Measurements from ENCODE around the gene SKAP1. TPM values are rescaled to one million over a fixed set of nuclear protein-coding genes. Genes with fewer than 3 reads are reported as not detected.
A peak's percentile ranks its signal among the peaks of the same experiment; 100 is the strongest.

Gene SKAP1
- polyA plus RNA-seq, 3 donors: 0.13 to 1.0 (median 0.52) TPM

DNA sequence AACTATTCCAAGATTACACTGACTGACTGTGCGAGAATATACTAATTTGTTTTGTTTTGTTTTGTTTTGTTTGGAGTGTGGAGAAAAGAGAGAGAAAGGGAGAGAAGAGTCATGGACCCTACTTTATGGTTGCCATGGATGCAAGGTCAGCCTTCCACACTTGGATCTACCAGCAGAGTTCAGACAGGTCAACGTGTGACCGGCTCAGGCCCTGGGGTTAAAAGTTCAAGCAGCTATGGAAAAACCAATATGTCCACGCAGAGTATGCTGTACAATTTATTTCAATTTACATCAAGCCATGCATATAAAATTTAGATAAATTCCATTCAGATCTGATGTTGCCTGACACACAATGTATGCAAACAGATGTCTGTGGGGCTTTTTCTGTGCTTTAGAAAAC is 122.8 kb downstream of the SKAP1 start:
- no CpG with 5 or more reads among the region's 4 CpGs for WGBS (ENCODE audit: insufficient coverage)
- no peaks in the 10 kb centered on the region for H4K20me1 ChIP-seq (ENCODE audit: insufficient read depth, low read length)
- H3K79me2 ChIP-seq (ENCODE audit: insufficient read depth, low read length): no peaks in the 10 kb centered on the region
- no peak overlapping the region for H3K4me2 ChIP-seq (replicated peaks; ENCODE audit: extremely low read depth, low read length, poor library complexity, severe bottlenecking)
- no peak overlapping the region for H3K4me3 ChIP-seq (replicated peaks in 1 of 3; ENCODE audit: low read depth in 2 of 3, low read length in 3 of 3)
- Mint-ChIP-seq H3K27me3 (ENCODE audit: low read depth in 3 of 3) (peaks cover 1 to 21% (median 17%) of the 10 kb centered on the region in 3 donors), H3K4me1 (no peaks in the 10 kb centered on the region), H3K36me3 (no peaks in the 10 kb centered on the region), H3K4me3 (peak overlapping the region in 1 of 2 donors; percentile 4), H3K27ac (no peak overlapping the region), H3K9me3 (no peaks in the 10 kb centered on the region)
- no peak overlapping the region for H3K9ac ChIP-seq (ENCODE audit: insufficient read depth, low read length, poor library complexity, severe bottlenecking)
- H3K4me1 ChIP-seq (ENCODE audit: control insufficient read depth in 1 of 2, insufficient read depth in 2 of 2, low read length in 2 of 2): no peaks in the 10 kb centered on the region
- H3K27me3 ChIP-seq (ENCODE audit: control insufficient read depth in 2 of 2, insufficient read depth in 2 of 2, low read length in 2 of 2): peaks cover 22 to 38% of the 10 kb centered on the region in 2 donors
- H3K27ac ChIP-seq (ENCODE audit: low read depth in 1 of 2, low read length in 2 of 2): no peak overlapping the region
- intact Hi-C loops (cut with micrococcal nuclease): no loop called here
- no peak for DNase-seq
- H2AFZ ChIP-seq (ENCODE audit: insufficient read depth, low read depth, low read length, poor library complexity, severe bottlenecking): no peak overlapping the region
- TF ChIP-seq, protein P1, sequence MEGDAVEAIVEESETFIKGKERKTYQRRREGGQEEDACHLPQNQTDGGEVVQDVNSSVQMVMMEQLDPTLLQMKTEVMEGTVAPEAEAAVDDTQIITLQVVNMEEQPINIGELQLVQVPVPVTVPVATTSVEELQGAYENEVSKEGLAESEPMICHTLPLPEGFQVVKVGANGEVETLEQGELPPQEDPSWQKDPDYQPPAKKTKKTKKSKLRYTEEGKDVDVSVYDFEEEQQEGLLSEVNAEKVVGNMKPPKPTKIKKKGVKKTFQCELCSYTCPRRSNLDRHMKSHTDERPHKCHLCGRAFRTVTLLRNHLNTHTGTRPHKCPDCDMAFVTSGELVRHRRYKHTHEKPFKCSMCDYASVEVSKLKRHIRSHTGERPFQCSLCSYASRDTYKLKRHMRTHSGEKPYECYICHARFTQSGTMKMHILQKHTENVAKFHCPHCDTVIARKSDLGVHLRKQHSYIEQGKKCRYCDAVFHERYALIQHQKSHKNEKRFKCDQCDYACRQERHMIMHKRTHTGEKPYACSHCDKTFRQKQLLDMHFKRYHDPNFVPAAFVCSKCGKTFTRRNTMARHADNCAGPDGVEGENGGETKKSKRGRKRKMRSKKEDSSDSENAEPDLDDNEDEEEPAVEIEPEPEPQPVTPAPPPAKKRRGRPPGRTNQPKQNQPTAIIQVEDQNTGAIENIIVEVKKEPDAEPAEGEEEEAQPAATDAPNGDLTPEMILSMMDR (IDR thresholded peaks at IDR 0.05): no peak
- no peaks in the 10 kb centered on the region for H3K9me3 ChIP-seq (replicated peaks in 1 of 2; ENCODE audit: control insufficient read depth in 1 of 2, insufficient read depth in 1 of 2, low read length in 2 of 2)
- no peaks in the 10 kb centered on the region for H3K36me3 ChIP-seq (replicated peaks in 1 of 2; ENCODE audit: control insufficient read depth in 1 of 2, insufficient read depth in 2 of 2, low read length in 2 of 2)

DNA sequence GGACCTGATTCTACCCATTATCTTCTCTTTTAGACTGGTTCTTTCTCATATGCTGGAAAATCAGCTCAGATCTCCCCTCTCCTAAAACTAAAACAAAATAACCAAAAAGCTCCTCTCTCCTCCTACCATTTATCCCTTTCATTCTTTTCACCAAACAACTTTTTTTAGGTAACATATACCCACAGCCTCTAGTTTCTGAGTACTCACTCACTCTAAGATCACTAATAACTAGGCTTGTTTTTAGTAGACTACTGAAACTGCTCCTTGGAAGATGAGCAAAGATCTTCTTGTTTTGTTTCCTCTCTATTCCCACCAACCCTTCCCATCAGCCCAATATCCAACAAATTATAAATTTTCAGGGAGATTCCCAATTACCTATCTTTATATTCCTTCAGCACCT is 129.0 kb downstream of the SKAP1 start:
- intact Hi-C loops (cut with micrococcal nuclease): no loop called here
- H3K4me1 Mint-ChIP-seq: peaks cover under 1% of the 10 kb centered on the region

More for the DNA sequence above, 129.0 kb downstream of the SKAP1 start:
- peaks cover 0 to under 1% of the 10 kb centered on the region in 2 donors for H3K4me1 ChIP-seq (ENCODE audit: control insufficient read depth in 1 of 2, insufficient read depth in 2 of 2, low read length in 2 of 2)
- no peaks in the 10 kb centered on the region for H3K36me3 Mint-ChIP-seq
- no peaks in the 10 kb centered on the region for H3K9me3 ChIP-seq (replicated peaks in 1 of 2; ENCODE audit: control insufficient read depth in 1 of 2, insufficient read depth in 1 of 2, low read length in 2 of 2)
- H3K27me3 ChIP-seq (ENCODE audit: control insufficient read depth in 2 of 2, insufficient read depth in 2 of 2, low read length in 2 of 2): peaks cover 12 to 14% of the 10 kb centered on the region in 2 donors
- no peak overlapping the region for H2AFZ ChIP-seq (ENCODE audit: insufficient read depth, low read depth, low read length, poor library complexity, severe bottlenecking)
- no peak overlapping the region for H3K4me3 ChIP-seq (replicated peaks in 1 of 3; ENCODE audit: low read depth in 2 of 3, low read length in 3 of 3)
- TF ChIP-seq, protein P1 (IDR thresholded peaks at IDR 0.05): no peak
- no peak overlapping the region for H3K4me2 ChIP-seq (replicated peaks; ENCODE audit: extremely low read depth, low read length, poor library complexity, severe bottlenecking)
- no peak overlapping the region for H3K9ac ChIP-seq (ENCODE audit: insufficient read depth, low read length, poor library complexity, severe bottlenecking)
- peaks cover 2 to 20% (median 18%) of the 10 kb centered on the region in 3 donors for H3K27me3 Mint-ChIP-seq (ENCODE audit: low read depth in 3 of 3)
- no peaks in the 10 kb centered on the region for H3K9me3 Mint-ChIP-seq
- DNase-seq: no peak
- no peaks in the 10 kb centered on the region for H3K79me2 ChIP-seq (ENCODE audit: insufficient read depth, low read length)
- no peak overlapping the region for H3K4me3 Mint-ChIP-seq
- H3K27ac ChIP-seq (ENCODE audit: low read depth in 1 of 2, low read length in 2 of 2): no peak overlapping the region
- H4K20me1 ChIP-seq (ENCODE audit: insufficient read depth, low read length): no peaks in the 10 kb centered on the region
- H3K36me3 ChIP-seq (replicated peaks in 1 of 2; ENCODE audit: control insufficient read depth in 1 of 2, insufficient read depth in 2 of 2, low read length in 2 of 2): no peaks in the 10 kb centered on the region
- no peak overlapping the region for H3K27ac Mint-ChIP-seq
